HCT116 (cell line): Measurements from ENCODE around the gene BMAL1.

Source experiments
- EZH2 ChIP-seq: fragments of 200-600 bp; sonication (generic); IDR thresholded peaks from 2 replicates; pipeline ENCODE4 v1.6.1; 2017; ENCODE audit warnings: antibody characterized with exemption, mixed run types
- POLR2A ChIP-seq: IDR thresholded peaks from 2 replicates; pipeline ENCODE4 v1.7.0; 2011; ENCODE audit warnings: borderline replicate concordance; ENCODE audit not compliant: insufficient read depth, insufficient read length; ENCODE audit errors: extremely low read depth
- SP1 ChIP-seq: IDR thresholded peaks from 2 replicates; pipeline ENCODE4 v1.6.1; 2012; ENCODE audit warnings: low read depth
- TF ChIP-seq, protein P1 (sequence below), 3 experiments: fragments of 200-600 bp in 1 of 3; sonication (generic) in 1 of 3; IDR thresholded peaks in 2 of 3; conservative IDR thresholded peaks in 1 of 3; 2 replicates each; pipeline ENCODE4 v1.5.1; 2012 to 2017; ENCODE audit warnings: low read depth in 2 of 3, low read length in 2 of 3, antibody characterized with exemption in 1 of 3, borderline replicate concordance in 1 of 3, control low read depth in 1 of 3, mild to moderate bottlenecking in 1 of 3, mixed read lengths in 1 of 3, mixed run types in 1 of 3, moderate library complexity in 1 of 3; ENCODE audit not compliant: insufficient read depth in 1 of 3
- TF ChIP-seq, protein P2 (sequence below): IDR thresholded peaks from 2 replicates; pipeline ENCODE4 v1.6.1; 2012; ENCODE audit warnings: low read depth
- TF ChIP-seq, protein P3 (sequence below): IDR thresholded peaks from 2 replicates; pipeline ENCODE4 v1.6.1; 2012

DNA sequence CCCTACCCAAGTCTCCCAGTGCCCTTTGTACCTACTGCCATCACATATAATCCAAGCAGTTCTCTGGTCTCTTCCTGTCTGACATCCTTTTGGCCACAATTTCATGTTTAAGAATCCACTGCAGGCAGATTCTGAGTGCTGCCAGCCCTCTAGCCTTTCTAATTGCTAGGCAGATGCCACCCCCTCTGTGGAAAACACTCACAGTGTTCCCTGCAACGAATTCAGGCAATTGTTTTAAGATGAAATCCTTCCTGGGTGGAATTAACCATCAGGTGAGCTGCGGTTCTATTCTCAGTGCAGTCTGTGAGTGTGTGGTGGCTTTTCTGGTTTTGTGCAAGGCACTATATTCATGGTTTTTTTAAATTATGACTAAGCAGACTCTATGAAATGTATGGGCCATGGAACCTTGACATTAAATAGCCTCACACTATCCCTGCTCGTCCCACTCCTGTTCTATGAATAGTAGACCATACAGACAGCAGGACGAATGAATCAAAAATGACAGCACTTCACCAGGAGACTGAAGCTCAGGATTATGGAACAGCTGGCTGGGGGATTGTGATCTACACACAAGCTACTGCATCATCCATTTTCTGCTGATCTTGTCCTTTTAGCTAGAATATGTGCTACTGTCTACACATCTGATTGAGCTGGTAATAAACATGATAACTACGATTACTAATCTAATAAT lies 29.8 kb upstream of the BMAL1 start:
- no peak for TF ChIP-seq SP1
- TF ChIP-seq, protein P1, sequence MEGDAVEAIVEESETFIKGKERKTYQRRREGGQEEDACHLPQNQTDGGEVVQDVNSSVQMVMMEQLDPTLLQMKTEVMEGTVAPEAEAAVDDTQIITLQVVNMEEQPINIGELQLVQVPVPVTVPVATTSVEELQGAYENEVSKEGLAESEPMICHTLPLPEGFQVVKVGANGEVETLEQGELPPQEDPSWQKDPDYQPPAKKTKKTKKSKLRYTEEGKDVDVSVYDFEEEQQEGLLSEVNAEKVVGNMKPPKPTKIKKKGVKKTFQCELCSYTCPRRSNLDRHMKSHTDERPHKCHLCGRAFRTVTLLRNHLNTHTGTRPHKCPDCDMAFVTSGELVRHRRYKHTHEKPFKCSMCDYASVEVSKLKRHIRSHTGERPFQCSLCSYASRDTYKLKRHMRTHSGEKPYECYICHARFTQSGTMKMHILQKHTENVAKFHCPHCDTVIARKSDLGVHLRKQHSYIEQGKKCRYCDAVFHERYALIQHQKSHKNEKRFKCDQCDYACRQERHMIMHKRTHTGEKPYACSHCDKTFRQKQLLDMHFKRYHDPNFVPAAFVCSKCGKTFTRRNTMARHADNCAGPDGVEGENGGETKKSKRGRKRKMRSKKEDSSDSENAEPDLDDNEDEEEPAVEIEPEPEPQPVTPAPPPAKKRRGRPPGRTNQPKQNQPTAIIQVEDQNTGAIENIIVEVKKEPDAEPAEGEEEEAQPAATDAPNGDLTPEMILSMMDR (IDR thresholded peaks at IDR 0.05 in 2 of 3, conservative IDR thresholded peaks at IDR 0.05 in 1 of 3; ENCODE audit: borderline replicate concordance in 1 of 3, insufficient read depth in 1 of 3, low read depth in 2 of 3, low read length in 2 of 3), result no peak
- TF ChIP-seq EZH2, result no peak
- TF ChIP-seq, protein P2, sequence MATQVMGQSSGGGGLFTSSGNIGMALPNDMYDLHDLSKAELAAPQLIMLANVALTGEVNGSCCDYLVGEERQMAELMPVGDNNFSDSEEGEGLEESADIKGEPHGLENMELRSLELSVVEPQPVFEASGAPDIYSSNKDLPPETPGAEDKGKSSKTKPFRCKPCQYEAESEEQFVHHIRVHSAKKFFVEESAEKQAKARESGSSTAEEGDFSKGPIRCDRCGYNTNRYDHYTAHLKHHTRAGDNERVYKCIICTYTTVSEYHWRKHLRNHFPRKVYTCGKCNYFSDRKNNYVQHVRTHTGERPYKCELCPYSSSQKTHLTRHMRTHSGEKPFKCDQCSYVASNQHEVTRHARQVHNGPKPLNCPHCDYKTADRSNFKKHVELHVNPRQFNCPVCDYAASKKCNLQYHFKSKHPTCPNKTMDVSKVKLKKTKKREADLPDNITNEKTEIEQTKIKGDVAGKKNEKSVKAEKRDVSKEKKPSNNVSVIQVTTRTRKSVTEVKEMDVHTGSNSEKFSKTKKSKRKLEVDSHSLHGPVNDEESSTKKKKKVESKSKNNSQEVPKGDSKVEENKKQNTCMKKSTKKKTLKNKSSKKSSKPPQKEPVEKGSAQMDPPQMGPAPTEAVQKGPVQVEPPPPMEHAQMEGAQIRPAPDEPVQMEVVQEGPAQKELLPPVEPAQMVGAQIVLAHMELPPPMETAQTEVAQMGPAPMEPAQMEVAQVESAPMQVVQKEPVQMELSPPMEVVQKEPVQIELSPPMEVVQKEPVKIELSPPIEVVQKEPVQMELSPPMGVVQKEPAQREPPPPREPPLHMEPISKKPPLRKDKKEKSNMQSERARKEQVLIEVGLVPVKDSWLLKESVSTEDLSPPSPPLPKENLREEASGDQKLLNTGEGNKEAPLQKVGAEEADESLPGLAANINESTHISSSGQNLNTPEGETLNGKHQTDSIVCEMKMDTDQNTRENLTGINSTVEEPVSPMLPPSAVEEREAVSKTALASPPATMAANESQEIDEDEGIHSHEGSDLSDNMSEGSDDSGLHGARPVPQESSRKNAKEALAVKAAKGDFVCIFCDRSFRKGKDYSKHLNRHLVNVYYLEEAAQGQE, result no peak
- TF ChIP-seq, protein P3, sequence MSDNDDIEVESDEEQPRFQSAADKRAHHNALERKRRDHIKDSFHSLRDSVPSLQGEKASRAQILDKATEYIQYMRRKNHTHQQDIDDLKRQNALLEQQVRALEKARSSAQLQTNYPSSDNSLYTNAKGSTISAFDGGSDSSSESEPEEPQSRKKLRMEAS, result no peak
- no peak for TF ChIP-seq POLR2A
